NCI-H446 treated with DMSO at 0.1 percent for 48 hours (cell line): ENCODE results near the gene CCDC88B.
A peak's percentile ranks its signal among the peaks of the same experiment; 100 is the strongest.

Source experiments
- DNase-seq: peaks from one replicate; lab custom pipeline; 2025; lab: John Stamatoyannopoulos, UW

CCDC88B gene

GRCh38 chr11:64339754-64340408 lies at the start of gene CCDC88B:
TSS of gene CCDC88B (plus strand) at chr11:64340204. CDS start at chr11:64340267, 63 bp downstream.
- no peak for DNase-seq

GRCh38 chr11:64290352-64291261 lies 49.4 kb upstream of the CCDC88B start:
- DNase-seq, result no peak

- DNase-seq, result no peak
These were observed 48.7 kb upstream of the CCDC88B start, which contains the start of gene KCNK4 for GRCh38 chr11:64291262-64291751. TSS of gene KCNK4 (plus strand) at chr11:64291302. CDS start at chr11:64293019, 1,717 bp downstream.

GRCh38 chr11:64291752-64292459 lies 48.1 kb upstream of the CCDC88B start:
- no peak for DNase-seq

- DNase-seq, result no peak
These were observed 47.3 kb upstream of the CCDC88B start for GRCh38 chr11:64292460-64293254.

GRCh38 chr11:64294774-64295173 lies 45.2 kb upstream of the CCDC88B start:
- no peak for DNase-seq

GRCh38 chr11:64295760-64296159 lies 44.2 kb upstream of the CCDC88B start:
- no peak for DNase-seq

GRCh38 chr11:64296236-64296635 lies 43.8 kb upstream of the CCDC88B start:
- no peak for DNase-seq

- DNase-seq, result no peak
These were observed 42.9 kb upstream of the CCDC88B start for GRCh38 chr11:64296830-64297698.

GRCh38 chr11:64297699-64298358 lies 42.2 kb upstream of the CCDC88B start:
- DNase-seq, result no peak

GRCh38 chr11:64298966-64299846 lies 40.8 kb upstream of the CCDC88B start:
- DNase-seq, result no peak

GRCh38 chr11:64299847-64300648 lies 40.0 kb upstream of the CCDC88B start, which contains the start of gene CATSPERZ:
TSS of gene CATSPERZ (plus strand) at chr11:64300358. CDS start at chr11:64300411, 53 bp downstream.
- no peak for DNase-seq

GRCh38 chr11:64303109-64304031 lies 36.6 kb upstream of the CCDC88B start:
- no peak for DNase-seq

- DNase-seq, result no peak
These were observed 36.0 kb upstream of the CCDC88B start for GRCh38 chr11:64304032-64304315.

GRCh38 chr11:64304316-64305072 lies 35.5 kb upstream of the CCDC88B start:
- DNase-seq, result peak; percentile 77

GRCh38 chr11:64305075-64305690 lies 34.8 kb upstream of the CCDC88B start, which contains the start of gene ESRRA:
TSS of gene ESRRA (plus strand) at chr11:64305524. CDS start at chr11:64307180, 1,656 bp downstream.
- peak; percentile 98 for DNase-seq
